Karpas-422 (cell line): Measurements from ENCODE around the gene UNC13C. TPM values are rescaled to one million over a fixed set of nuclear protein-coding genes. Genes with fewer than 3 reads are reported as not detected.

Source experiments
- DNase-seq: peaks from one replicate; pipeline ENCODE4 v3.0.0-alpha.2; 2015
- H2AFZ ChIP-seq: fragments of 200-600 bp; sonication (generic); 2 replicates; pipeline ENCODE4 v1.6.1; 2014; ENCODE audit warnings: antibody characterized with exemption, low read length, mixed read lengths
- H3K27ac ChIP-seq: fragments of 200-600 bp; sonication (generic); 2 replicates; pipeline ENCODE4 v1.5.1; 2014; ENCODE audit warnings: mild to moderate bottlenecking, low read length, moderate library complexity
- H3K27me3 ChIP-seq: fragments of 200-600 bp; sonication (generic); 2 replicates; pipeline ENCODE4 v1.6.1; 2014; ENCODE audit warnings: low read length, mixed read lengths
- H3K36me3 ChIP-seq: fragments of 200-600 bp; sonication (generic); 2 replicates; pipeline ENCODE4 v1.6.1; 2014; ENCODE audit warnings: low read length, mixed read lengths; ENCODE audit not compliant: insufficient read depth
- H3K4me1 ChIP-seq: fragments of 200-600 bp; sonication (generic); 2 replicates; pipeline ENCODE4 v1.6.1; 2014; ENCODE audit warnings: mild to moderate bottlenecking, low read length, mixed read lengths
- H3K4me2 ChIP-seq: fragments of 200-600 bp; sonication (generic); 2 replicates; pipeline ENCODE4 v1.6.1; 2014; ENCODE audit warnings: low read length, low read depth, mild to moderate bottlenecking; ENCODE audit not compliant: poor library complexity, severe bottlenecking
- H3K4me3 ChIP-seq: fragments of 200-600 bp; sonication (generic); 2 replicates; pipeline ENCODE4 v1.5.1; 2014; ENCODE audit warnings: mild to moderate bottlenecking, antibody characterized with exemption, low read length, mixed read lengths
- H3K79me2 ChIP-seq: fragments of 200-600 bp; sonication (generic); 2 replicates; pipeline ENCODE4 v1.6.1; 2014; ENCODE audit warnings: mild to moderate bottlenecking, low read length, mixed read lengths
- H3K9ac ChIP-seq: fragments of 200-600 bp; sonication (generic); 2 replicates; pipeline ENCODE4 v1.6.0; 2014; ENCODE audit warnings: low read length
- H3K9me2 ChIP-seq: fragments of 200-600 bp; sonication (generic), shearing (Covaris generic); replicated peaks from 2 replicates; pipeline ENCODE4 v1.6.0; 2014; ENCODE audit warnings: mild to moderate bottlenecking, low read length, moderate library complexity; ENCODE audit not compliant: insufficient read depth
- H3K9me3 ChIP-seq: fragments of 300-700, 200-600 bp; sonication (generic); 2 replicates; pipeline ENCODE4 v1.6.1; 2014; ENCODE audit warnings: low read length, mixed read lengths
- H4K20me1 ChIP-seq: fragments of 200-600 bp; sonication (generic); 2 replicates; pipeline ENCODE4 v1.6.1; 2014; ENCODE audit warnings: mild to moderate bottlenecking, antibody characterized with exemption, low read length, low read depth; ENCODE audit not compliant: insufficient read depth
- total RNA-seq: library from RNA; depleted of rRNA; stranded (reverse); fragments of >200 nt; shearing (Covaris generic); gene quantifications from 2 replicates; pipeline ENCODE4 v1.2.3, GENCODE V29; 2014; ENCODE audit warnings: low replicate concordance

UNC13C gene
- total RNA-seq, 1 experiment from 2014 or later: not detected

GRCh38 chr15:54066403-54066802 is 88.2 kb downstream of the UNC13C start:
- DNase-seq: no peak
- no peak overlapping the region for H2AFZ ChIP-seq
- H3K4me2 ChIP-seq: no peak overlapping the region
- no peaks in the 10 kb centered on the region for H3K9me2 ChIP-seq
- no peaks in the 10 kb centered on the region for H4K20me1 ChIP-seq
- H3K36me3 ChIP-seq: no peaks in the 10 kb centered on the region
- H3K79me2 ChIP-seq: no peaks in the 10 kb centered on the region
- H3K27ac ChIP-seq: no peak overlapping the region
- no peaks in the 10 kb centered on the region for H3K27me3 ChIP-seq
- H3K4me1 ChIP-seq: no peaks in the 10 kb centered on the region
- no peak overlapping the region for H3K9ac ChIP-seq
- H3K4me3 ChIP-seq: no peak overlapping the region
- peaks cover 7% of the 10 kb centered on the region; the same call in 1 of the 2 replicates for H3K9me3 ChIP-seq

DNA sequence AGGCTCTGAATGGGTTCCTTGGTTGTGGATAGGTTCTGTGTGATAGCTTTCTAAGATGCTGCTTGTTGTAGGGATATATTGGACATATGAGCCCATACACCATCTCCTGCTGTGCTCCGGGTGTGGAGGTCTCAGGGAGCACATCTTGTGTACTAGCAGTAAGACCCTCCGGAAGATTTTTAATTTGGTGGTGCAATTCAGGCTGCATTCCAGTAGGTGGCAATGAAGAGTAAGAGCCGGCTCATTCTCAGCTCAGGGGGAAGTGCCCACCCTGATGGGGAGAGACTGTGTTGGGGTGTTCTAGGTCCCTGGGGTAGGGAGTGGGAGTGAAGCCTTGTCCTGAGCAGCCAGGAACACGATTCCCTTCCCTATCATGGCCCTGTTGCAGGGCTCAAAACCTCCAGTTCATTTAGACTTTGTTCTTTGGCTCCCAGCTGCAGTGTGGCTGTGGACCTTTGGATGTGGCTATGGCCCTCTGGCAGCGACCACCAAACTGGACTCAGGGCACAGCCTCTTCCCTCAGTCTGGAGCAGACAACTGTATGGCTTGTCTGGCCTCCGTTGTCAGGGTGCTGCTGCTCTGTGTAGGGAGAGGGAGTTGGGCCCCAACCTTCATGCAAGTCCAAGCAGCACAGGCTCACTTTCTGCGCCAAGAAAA is 104.7 kb downstream of the UNC13C start:
- H3K9me3 ChIP-seq: no peaks in the 10 kb centered on the region
- H3K79me2 ChIP-seq: no peaks in the 10 kb centered on the region
- H3K4me3 ChIP-seq: no peak overlapping the region
- H3K4me1 ChIP-seq: no peaks in the 10 kb centered on the region
- H3K9me2 ChIP-seq: no peaks in the 10 kb centered on the region
- DNase-seq: peak; percentile 76
- H3K4me2 ChIP-seq: no peak overlapping the region
- H3K27ac ChIP-seq: no peak overlapping the region
- no peak overlapping the region for H2AFZ ChIP-seq
- no peak overlapping the region for H3K9ac ChIP-seq
- no peaks in the 10 kb centered on the region for H4K20me1 ChIP-seq
- H3K27me3 ChIP-seq: no peaks in the 10 kb centered on the region
- no peaks in the 10 kb centered on the region for H3K36me3 ChIP-seq

GRCh38 chr15:54083501-54083900 is 105.3 kb downstream of the UNC13C start:
- Histone ChIP-seq H3K36me3 (no peaks in the 10 kb centered on the region), H3K9ac (no peak overlapping the region), H3K79me2 (no peaks in the 10 kb centered on the region), H3K9me2 (no peaks in the 10 kb centered on the region), H2AFZ (no peak overlapping the region), H3K4me3 (no peak overlapping the region), H3K4me2 (no peak overlapping the region), H3K9me3 (no peaks in the 10 kb centered on the region), H3K27ac (no peak overlapping the region), H4K20me1 (no peaks in the 10 kb centered on the region), H3K4me1 (no peaks in the 10 kb centered on the region), H3K27me3 (no peaks in the 10 kb centered on the region)
- no peak for DNase-seq

DNA sequence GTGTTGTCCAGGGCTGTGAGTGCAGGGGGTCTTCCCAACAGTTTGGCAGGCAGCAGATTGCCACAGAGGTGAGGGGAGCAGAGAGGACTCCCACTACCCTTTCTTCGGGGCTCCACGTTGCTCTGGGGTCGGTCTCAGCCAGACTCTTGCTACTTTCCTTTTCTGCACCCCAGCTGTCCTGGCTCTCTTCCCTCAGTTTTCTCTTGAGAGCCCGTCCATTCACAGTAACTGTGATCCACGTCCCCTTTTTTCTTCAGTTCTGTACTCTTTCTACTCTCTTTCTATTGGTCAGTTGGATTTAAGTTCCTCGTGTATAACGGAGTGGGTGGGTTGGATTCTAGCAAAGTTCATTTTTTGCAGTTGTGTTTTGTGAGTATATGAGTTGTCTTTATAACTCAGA is 105.8 kb downstream of the UNC13C start:
- H3K36me3 ChIP-seq: no peaks in the 10 kb centered on the region
- no peak overlapping the region for H2AFZ ChIP-seq
- H3K4me1 ChIP-seq: no peaks in the 10 kb centered on the region
- no peak overlapping the region for H3K27ac ChIP-seq
- H3K9ac ChIP-seq: no peak overlapping the region
- no peaks in the 10 kb centered on the region for H4K20me1 ChIP-seq
- no peak overlapping the region for H3K4me3 ChIP-seq
- H3K4me2 ChIP-seq: no peak overlapping the region
- H3K9me3 ChIP-seq: no peaks in the 10 kb centered on the region
- H3K79me2 ChIP-seq: no peaks in the 10 kb centered on the region
- no peaks in the 10 kb centered on the region for H3K9me2 ChIP-seq
- DNase-seq: no peak
- H3K27me3 ChIP-seq: no peaks in the 10 kb centered on the region

GRCh38 chr15:54088837-54089236 is 110.6 kb downstream of the UNC13C start:
- no peaks in the 10 kb centered on the region for H4K20me1 ChIP-seq
- H3K4me2 ChIP-seq: no peak overlapping the region
- H3K9ac ChIP-seq: no peak overlapping the region
- peaks cover 5% of the 10 kb centered on the region; the same call in 1 of the 2 replicates for H3K9me3 ChIP-seq
- H2AFZ ChIP-seq: no peak overlapping the region
- H3K27me3 ChIP-seq: no peaks in the 10 kb centered on the region
- H3K79me2 ChIP-seq: no peaks in the 10 kb centered on the region
- H3K27ac ChIP-seq: no peak overlapping the region
- H3K4me1 ChIP-seq: no peaks in the 10 kb centered on the region
- H3K9me2 ChIP-seq: no peaks in the 10 kb centered on the region
- H3K36me3 ChIP-seq: no peaks in the 10 kb centered on the region
- H3K4me3 ChIP-seq: no peak overlapping the region
- no peak for DNase-seq

- Histone ChIP-seq H3K79me2 (no peaks in the 10 kb centered on the region), H3K9me3 (peaks cover 5% of the 10 kb centered on the region; the same call in 1 of the 2 replicates), H3K4me1 (no peaks in the 10 kb centered on the region), H3K4me3 (no peak overlapping the region), H3K9me2 (no peaks in the 10 kb centered on the region), H2AFZ (no peak overlapping the region), H3K9ac (no peak overlapping the region), H3K27me3 (no peaks in the 10 kb centered on the region), H3K4me2 (no peak overlapping the region), H4K20me1 (no peaks in the 10 kb centered on the region), H3K36me3 (no peaks in the 10 kb centered on the region), H3K27ac (no peak overlapping the region)
- no peak for DNase-seq
These were observed 111.5 kb downstream of the UNC13C start for GRCh38 chr15:54089776-54090175.

DNA sequence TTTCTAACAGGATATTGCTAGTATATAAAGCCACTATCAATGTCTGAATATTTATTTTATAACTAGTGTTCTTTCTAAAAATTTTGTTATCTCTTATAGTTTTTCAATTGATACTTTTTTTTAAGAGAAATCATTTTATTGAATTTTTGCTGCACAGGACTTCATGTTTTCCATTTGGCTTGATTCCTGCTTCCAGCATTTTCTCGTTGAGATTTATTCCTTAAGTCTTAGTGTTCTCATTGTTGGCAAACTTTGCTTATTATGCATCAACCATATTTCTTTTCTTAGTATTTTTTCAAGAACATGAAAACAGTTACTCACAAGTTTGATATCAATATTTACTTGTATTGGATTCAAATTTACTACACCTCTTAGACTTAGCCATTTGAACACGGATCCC is 113.4 kb downstream of the UNC13C start:
- H3K9me3 ChIP-seq: peaks cover 5% of the 10 kb centered on the region; the same call in 1 of the 2 replicates
- no peaks in the 10 kb centered on the region for H3K27me3 ChIP-seq
- no peak for DNase-seq
- no peaks in the 10 kb centered on the region for H3K36me3 ChIP-seq
- H3K27ac ChIP-seq: no peak overlapping the region
- H4K20me1 ChIP-seq: no peaks in the 10 kb centered on the region
- H2AFZ ChIP-seq: no peak overlapping the region
- no peaks in the 10 kb centered on the region for H3K9me2 ChIP-seq
- H3K4me2 ChIP-seq: no peak overlapping the region
- H3K4me3 ChIP-seq: no peak overlapping the region
- no peaks in the 10 kb centered on the region for H3K4me1 ChIP-seq
- H3K9ac ChIP-seq: no peak overlapping the region
- H3K79me2 ChIP-seq: no peaks in the 10 kb centered on the region

GRCh38 chr15:54094661-54095060 is 116.4 kb downstream of the UNC13C start:
- Histone ChIP-seq H3K4me2 (no peak overlapping the region), H3K4me1 (no peaks in the 10 kb centered on the region), H3K79me2 (no peaks in the 10 kb centered on the region), H3K27ac (no peak overlapping the region), H3K4me3 (no peak overlapping the region), H3K27me3 (no peaks in the 10 kb centered on the region), H2AFZ (no peak overlapping the region), H4K20me1 (no peaks in the 10 kb centered on the region), H3K36me3 (no peaks in the 10 kb centered on the region), H3K9ac (no peak overlapping the region), H3K9me3 (peaks cover 5% of the 10 kb centered on the region; the same call in 1 of the 2 replicates), H3K9me2 (no peaks in the 10 kb centered on the region)
- DNase-seq: no peak
